ENCODE data around the gene PAFAH1B2. TPM values are rescaled to one million over a fixed set of nuclear protein-coding genes. Genes with fewer than 3 reads are reported as not detected.

Gene PAFAH1B2
- total RNA-seq, 2 experiments from 2014 or later = 59.9 to 62.8 TPM

DNA sequence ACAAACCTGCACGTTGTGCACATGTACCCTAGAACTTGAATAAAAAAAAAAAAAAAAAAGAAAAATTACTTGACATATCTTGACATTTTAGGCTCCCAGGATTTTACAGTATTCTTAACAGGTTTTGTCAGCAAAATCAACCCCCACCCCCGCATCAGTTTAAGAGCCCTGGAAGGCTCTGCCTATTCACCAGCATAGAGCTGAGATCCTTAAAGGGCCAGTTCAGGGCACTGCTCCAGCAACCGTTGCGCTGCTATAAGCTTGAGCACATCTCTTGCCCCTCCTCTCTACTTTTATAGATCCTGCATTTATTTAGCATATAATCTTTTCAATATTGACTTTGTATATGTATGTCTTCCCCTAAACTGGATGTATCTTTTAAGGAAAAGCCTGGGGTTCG lies 697 bp upstream of the PAFAH1B2 start:
- TSS peak; percentile 97 for BruUV-seq (replicated peaks)
- Histone ChIP-seq H3K4me1 (ENCODE audit: insufficient read depth, low read length, poor library complexity, severe bottlenecking) (peaks cover 31% of the 10 kb centered on the region), H3K9me2 (ENCODE audit: insufficient read depth, low read length) (no peaks in the 10 kb centered on the region), H3K27ac (ENCODE audit: low read depth, low read length, poor library complexity, severe bottlenecking) (peak overlapping the region; percentile 64), H3K9me3 (ENCODE audit: low read length) (no peaks in the 10 kb centered on the region), H3K4me2 (ENCODE audit: low read length) (peak overlapping the region; percentile 76), H4K20me1 (ENCODE audit: insufficient read depth, low read length) (peaks cover 23% of the 10 kb centered on the region), H3K79me2 (ENCODE audit: insufficient read depth, low read depth, low read length) (peaks cover 42% of the 10 kb centered on the region), H2AFZ (ENCODE audit: low read length) (peak overlapping the region; percentile 85), H3K36me3 (ENCODE audit: insufficient read depth, low read length) (peaks cover 29% of the 10 kb centered on the region), H3K4me3 (ENCODE audit: low read depth, low read length, poor library complexity, severe bottlenecking) (peak overlapping the region; percentile 94)
- TF ChIP-seq, protein P1, sequence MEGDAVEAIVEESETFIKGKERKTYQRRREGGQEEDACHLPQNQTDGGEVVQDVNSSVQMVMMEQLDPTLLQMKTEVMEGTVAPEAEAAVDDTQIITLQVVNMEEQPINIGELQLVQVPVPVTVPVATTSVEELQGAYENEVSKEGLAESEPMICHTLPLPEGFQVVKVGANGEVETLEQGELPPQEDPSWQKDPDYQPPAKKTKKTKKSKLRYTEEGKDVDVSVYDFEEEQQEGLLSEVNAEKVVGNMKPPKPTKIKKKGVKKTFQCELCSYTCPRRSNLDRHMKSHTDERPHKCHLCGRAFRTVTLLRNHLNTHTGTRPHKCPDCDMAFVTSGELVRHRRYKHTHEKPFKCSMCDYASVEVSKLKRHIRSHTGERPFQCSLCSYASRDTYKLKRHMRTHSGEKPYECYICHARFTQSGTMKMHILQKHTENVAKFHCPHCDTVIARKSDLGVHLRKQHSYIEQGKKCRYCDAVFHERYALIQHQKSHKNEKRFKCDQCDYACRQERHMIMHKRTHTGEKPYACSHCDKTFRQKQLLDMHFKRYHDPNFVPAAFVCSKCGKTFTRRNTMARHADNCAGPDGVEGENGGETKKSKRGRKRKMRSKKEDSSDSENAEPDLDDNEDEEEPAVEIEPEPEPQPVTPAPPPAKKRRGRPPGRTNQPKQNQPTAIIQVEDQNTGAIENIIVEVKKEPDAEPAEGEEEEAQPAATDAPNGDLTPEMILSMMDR (conservative IDR thresholded peaks at IDR 0.05; ENCODE audit: low read length) = no peak
- no peak for TF ChIP-seq EZH2phosphoT487 (IDR thresholded peaks at IDR 0.05; ENCODE audit: borderline replicate concordance, low read depth, low read length)
- POLR2A ChIA-PET = interaction anchor here (0.6 to 3.2 kb wide), 13 partner anchors 21 to 418 kb away, joined by 3 to 18 read pairs (median 4); partner anchors contain the start of genes PCSK7 and SIDT2
- intact Hi-C loops (cut with micrococcal nuclease; ENCODE audit: unreplicated experiment) = loop anchor here (5.0 kb wide), 1 partner anchor 89 kb away; the partner anchor contains the start of genes PCSK7 and RNF214
- CTCF ChIA-PET (ENCODE audit: unreplicated experiment) = interaction anchor here (0.6 to 1.2 kb wide), 3 partner anchors 20 to 45 kb away, joined by 3 read pairs; no protein-coding TSS in a partner anchor
- DNase-seq (ENCODE audit: low spot score) = peak; percentile 55

- intact Hi-C loops (cut with micrococcal nuclease; ENCODE audit: unreplicated experiment) = loop anchor here (1.0 to 5.0 kb wide), 2 partner anchors 34 to 88 kb away; partner anchors contain the start of genes PCSK7, RNF214 and SIDT2
- CTCF ChIA-PET (ENCODE audit: unreplicated experiment) = interaction anchor here (0.7 to 1.2 kb wide), 3 partner anchors 22 to 353 kb away, joined by 3 to 8 read pairs (median 3); partner anchors contain the start of genes APOA5 and SIDT2
- H3K9me3 ChIP-seq (ENCODE audit: low read length) = 0 out of 2 replicates have a peak, but pooled peaks cover 2% of the 10 kb centered on the region
- peak; percentile 64 for DNase-seq (ENCODE audit: low spot score)
- peaks cover 55% of the 10 kb centered on the region for H3K79me2 ChIP-seq (ENCODE audit: insufficient read depth, low read depth, low read length)
- no TSS peak for BruUV-seq (replicated peaks)
- H3K4me2 ChIP-seq (ENCODE audit: low read length) = peak overlapping the region; percentile 76
- peak overlapping the region; percentile 85; the same call in 1 of the 2 replicates for H2AFZ ChIP-seq (ENCODE audit: low read length)
- TF ChIP-seq, protein P1 (conservative IDR thresholded peaks at IDR 0.05; ENCODE audit: low read length) = no peak
- no peak for TF ChIP-seq EZH2phosphoT487 (IDR thresholded peaks at IDR 0.05; ENCODE audit: borderline replicate concordance, low read depth, low read length)
- peaks cover 26% of the 10 kb centered on the region for H3K4me1 ChIP-seq (ENCODE audit: insufficient read depth, low read length, poor library complexity, severe bottlenecking)
- H3K36me3 ChIP-seq (ENCODE audit: insufficient read depth, low read length) = peaks cover 41% of the 10 kb centered on the region
- H3K9me2 ChIP-seq (ENCODE audit: insufficient read depth, low read length) = no peaks in the 10 kb centered on the region
- H4K20me1 ChIP-seq (ENCODE audit: insufficient read depth, low read length) = peaks cover 23% of the 10 kb centered on the region
- H3K27ac ChIP-seq (ENCODE audit: low read depth, low read length, poor library complexity, severe bottlenecking) = peak overlapping the region; percentile 64
- POLR2A ChIA-PET = interaction anchor here (0.6 to 3.2 kb wide), 12 partner anchors 12 to 214 kb away, joined by 3 to 18 read pairs (median 4); partner anchors contain the start of genes CEP164, PCSK7 and SIDT2
- H3K4me3 ChIP-seq (ENCODE audit: low read depth, low read length, poor library complexity, severe bottlenecking) = peak overlapping the region; percentile 94
Observed at GRCh38 chr11:117144477-117145392, 648 bp downstream of the PAFAH1B2 start.

Data from OCI-LY7 (cell line).